ENCODE results near the gene PUS10.

The PUS10 gene

DNA sequence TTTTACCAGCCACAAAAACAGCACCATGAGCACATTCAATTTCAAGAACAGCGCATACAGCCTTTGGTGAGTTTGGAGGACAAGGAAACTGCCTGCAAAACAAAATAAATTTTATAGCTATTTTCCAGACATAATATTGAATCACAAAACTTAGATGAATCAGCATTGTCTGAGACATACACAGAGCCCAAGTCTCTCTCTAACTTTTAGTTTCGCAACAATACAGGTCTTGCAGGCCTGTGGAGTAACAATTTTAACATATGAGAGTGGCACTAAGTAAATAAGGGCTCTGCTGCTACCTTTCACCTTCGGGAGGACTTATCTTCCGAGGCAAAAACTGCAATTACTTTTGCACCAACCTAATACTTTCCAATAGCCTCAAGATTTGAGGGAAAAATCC, 56.6 kb downstream of the PUS10 start:
- Histone ChIP-seq H3K4me1 (ENCODE audit: control insufficient read depth, insufficient read depth, low read length, poor library complexity, severe bottlenecking) (peaks cover 15% of the 10 kb centered on the region), H3K27ac (ENCODE audit: insufficient read depth, low read length, poor library complexity, severe bottlenecking) (no peak overlapping the region), H3K4me3 (ENCODE audit: insufficient read depth, low read depth, low read length, poor library complexity, severe bottlenecking) (no peak overlapping the region), H3K9me3 (ENCODE audit: control insufficient read depth, low read length) (no peaks in the 10 kb centered on the region), H3K36me3 (ENCODE audit: control insufficient read depth, insufficient read depth, low read length) (no peaks in the 10 kb centered on the region), H3K27me3 (replicated peaks; ENCODE audit: control insufficient read depth, insufficient read depth, low read length, poor library complexity, severe bottlenecking) (no peaks in the 10 kb centered on the region)
- no peak for DNase-seq

DNA sequence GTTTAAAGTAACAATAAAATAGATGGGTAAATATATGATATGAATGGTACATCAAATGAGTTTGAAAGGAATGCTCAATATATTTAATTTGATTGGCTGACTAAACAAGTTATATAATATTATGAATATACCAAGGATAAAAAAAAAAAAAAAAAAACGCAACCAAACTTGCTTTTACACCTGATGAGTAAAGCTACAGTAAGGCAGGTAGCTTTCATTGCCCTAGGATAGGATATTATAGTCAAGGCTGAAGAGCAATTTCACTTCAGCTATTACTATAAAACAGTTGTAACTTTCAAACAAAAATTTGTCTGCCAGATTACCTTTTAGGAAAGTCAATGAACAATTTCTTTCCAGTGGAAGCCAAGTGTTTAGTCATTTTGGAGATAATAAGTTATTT, 57.3 kb downstream of the PUS10 start:
- no peak overlapping the region for H3K4me3 ChIP-seq (ENCODE audit: insufficient read depth, low read depth, low read length, poor library complexity, severe bottlenecking)
- H3K27me3 ChIP-seq (replicated peaks; ENCODE audit: control insufficient read depth, insufficient read depth, low read length, poor library complexity, severe bottlenecking), result no peaks in the 10 kb centered on the region
- peaks cover 8% of the 10 kb centered on the region for H3K4me1 ChIP-seq (ENCODE audit: control insufficient read depth, insufficient read depth, low read length, poor library complexity, severe bottlenecking)
- no peak overlapping the region for H3K27ac ChIP-seq (ENCODE audit: insufficient read depth, low read length, poor library complexity, severe bottlenecking)
- H3K36me3 ChIP-seq (ENCODE audit: control insufficient read depth, insufficient read depth, low read length), result no peaks in the 10 kb centered on the region
- no peaks in the 10 kb centered on the region for H3K9me3 ChIP-seq (ENCODE audit: control insufficient read depth, low read length)
- no peak for DNase-seq

DNA sequence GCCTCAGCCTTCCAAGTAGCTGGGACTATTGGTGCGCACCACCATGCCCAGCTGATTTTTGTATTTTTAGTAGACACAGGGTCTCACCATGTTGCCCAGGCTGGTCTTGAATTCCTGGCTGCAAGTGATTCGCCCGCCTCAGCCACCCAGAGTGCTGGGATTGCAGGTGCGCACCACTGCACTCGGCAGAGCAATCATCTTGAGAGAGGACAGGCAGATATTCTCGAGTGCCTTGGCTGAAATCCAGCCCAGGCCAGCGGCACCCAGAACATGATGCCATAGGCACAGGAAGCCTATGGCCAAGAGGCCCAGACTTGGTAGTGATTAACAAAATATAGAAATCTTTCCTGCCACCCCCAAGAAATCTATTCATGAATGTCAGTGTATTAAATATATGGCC, 58.6 kb downstream of the PUS10 start:
- Histone ChIP-seq H3K9me3 (ENCODE audit: control insufficient read depth, low read length) (no peaks in the 10 kb centered on the region), H3K4me1 (ENCODE audit: control insufficient read depth, insufficient read depth, low read length, poor library complexity, severe bottlenecking) (no peaks in the 10 kb centered on the region), H3K36me3 (ENCODE audit: control insufficient read depth, insufficient read depth, low read length) (no peaks in the 10 kb centered on the region), H3K27me3 (replicated peaks; ENCODE audit: control insufficient read depth, insufficient read depth, low read length, poor library complexity, severe bottlenecking) (no peaks in the 10 kb centered on the region), H3K4me3 (ENCODE audit: insufficient read depth, low read depth, low read length, poor library complexity, severe bottlenecking) (no peak overlapping the region), H3K27ac (ENCODE audit: insufficient read depth, low read length, poor library complexity, severe bottlenecking) (no peak overlapping the region)
- DNase-seq, result no peak

DNA sequence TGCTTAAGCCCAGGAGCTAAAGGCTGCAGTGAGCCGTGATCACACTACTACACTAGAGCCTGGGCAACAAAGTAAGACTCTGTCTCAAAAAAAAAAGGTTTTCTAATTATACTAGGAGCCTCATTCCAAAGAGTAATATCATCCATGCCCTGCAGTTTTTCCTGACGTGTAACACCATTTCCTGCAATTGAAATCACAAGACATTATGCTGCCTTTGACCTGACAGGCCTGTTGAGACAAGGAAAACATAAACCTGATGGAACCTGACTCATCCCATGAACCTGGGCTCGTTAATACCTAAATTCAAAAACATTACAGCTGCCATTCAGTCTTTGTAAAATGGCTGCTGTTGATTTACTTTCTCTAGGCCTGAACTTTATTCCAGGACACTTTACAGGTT, 59.3 kb downstream of the PUS10 start:
- no peak for DNase-seq
- H3K4me1 ChIP-seq (ENCODE audit: control insufficient read depth, insufficient read depth, low read length, poor library complexity, severe bottlenecking), result no peaks in the 10 kb centered on the region
- H3K9me3 ChIP-seq (ENCODE audit: control insufficient read depth, low read length), result no peaks in the 10 kb centered on the region
- H3K27me3 ChIP-seq (replicated peaks; ENCODE audit: control insufficient read depth, insufficient read depth, low read length, poor library complexity, severe bottlenecking), result no peaks in the 10 kb centered on the region
- H3K4me3 ChIP-seq (ENCODE audit: insufficient read depth, low read depth, low read length, poor library complexity, severe bottlenecking), result no peak overlapping the region
- no peak overlapping the region for H3K27ac ChIP-seq (ENCODE audit: insufficient read depth, low read length, poor library complexity, severe bottlenecking)
- H3K36me3 ChIP-seq (ENCODE audit: control insufficient read depth, insufficient read depth, low read length), result no peaks in the 10 kb centered on the region

DNA sequence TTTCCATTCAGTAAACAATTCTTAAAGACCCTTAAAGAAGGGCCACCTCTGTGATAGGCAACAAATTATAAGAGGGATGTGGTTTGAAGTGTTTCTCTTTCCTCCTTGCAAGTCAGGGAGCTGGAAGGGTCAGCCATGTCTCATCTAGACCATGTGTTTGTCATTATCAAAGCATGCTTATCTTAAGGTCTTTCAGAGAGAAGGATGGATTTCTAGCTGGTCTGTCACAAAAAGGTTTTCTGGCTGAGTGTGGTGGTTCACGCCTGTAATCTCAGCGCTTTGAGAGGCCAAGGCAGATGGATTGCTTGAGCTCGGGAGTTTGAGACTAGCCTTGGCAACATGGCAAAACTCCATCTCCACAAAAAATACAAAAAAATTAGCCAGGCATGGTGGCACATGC, 59.7 kb downstream of the PUS10 start:
- Histone ChIP-seq H3K4me1 (ENCODE audit: control insufficient read depth, insufficient read depth, low read length, poor library complexity, severe bottlenecking) (no peaks in the 10 kb centered on the region), H3K4me3 (ENCODE audit: insufficient read depth, low read depth, low read length, poor library complexity, severe bottlenecking) (no peak overlapping the region), H3K9me3 (ENCODE audit: control insufficient read depth, low read length) (no peaks in the 10 kb centered on the region), H3K27me3 (replicated peaks; ENCODE audit: control insufficient read depth, insufficient read depth, low read length, poor library complexity, severe bottlenecking) (no peaks in the 10 kb centered on the region), H3K27ac (ENCODE audit: insufficient read depth, low read length, poor library complexity, severe bottlenecking) (no peak overlapping the region), H3K36me3 (ENCODE audit: control insufficient read depth, insufficient read depth, low read length) (no peaks in the 10 kb centered on the region)
- no peak for DNase-seq

DNA sequence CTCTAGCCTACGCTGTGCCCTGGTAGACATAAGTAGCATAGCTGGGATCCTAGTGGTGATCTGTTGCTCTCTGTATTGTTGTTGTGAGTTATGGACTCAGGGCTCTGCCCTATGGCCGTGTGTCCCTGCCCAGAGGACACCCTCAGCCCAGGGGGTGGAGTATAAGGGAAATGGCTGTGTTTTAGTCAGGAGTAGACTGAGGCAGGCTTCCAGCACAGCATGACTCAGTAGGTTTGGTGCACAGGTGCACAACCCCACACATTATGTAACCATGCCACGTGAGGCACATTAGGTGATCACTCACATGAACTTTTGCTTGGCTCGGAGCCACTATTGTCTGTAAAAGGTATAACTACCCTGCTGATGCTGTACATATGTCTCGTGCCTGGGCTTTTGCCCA, 60.4 kb downstream of the PUS10 start:
- Histone ChIP-seq H3K4me3 (ENCODE audit: insufficient read depth, low read depth, low read length, poor library complexity, severe bottlenecking) (no peak overlapping the region), H3K27me3 (replicated peaks; ENCODE audit: control insufficient read depth, insufficient read depth, low read length, poor library complexity, severe bottlenecking) (no peaks in the 10 kb centered on the region), H3K27ac (ENCODE audit: insufficient read depth, low read length, poor library complexity, severe bottlenecking) (no peak overlapping the region), H3K9me3 (ENCODE audit: control insufficient read depth, low read length) (no peaks in the 10 kb centered on the region), H3K4me1 (ENCODE audit: control insufficient read depth, insufficient read depth, low read length, poor library complexity, severe bottlenecking) (no peaks in the 10 kb centered on the region), H3K36me3 (ENCODE audit: control insufficient read depth, insufficient read depth, low read length) (no peaks in the 10 kb centered on the region)
- DNase-seq, result no peak

DNA sequence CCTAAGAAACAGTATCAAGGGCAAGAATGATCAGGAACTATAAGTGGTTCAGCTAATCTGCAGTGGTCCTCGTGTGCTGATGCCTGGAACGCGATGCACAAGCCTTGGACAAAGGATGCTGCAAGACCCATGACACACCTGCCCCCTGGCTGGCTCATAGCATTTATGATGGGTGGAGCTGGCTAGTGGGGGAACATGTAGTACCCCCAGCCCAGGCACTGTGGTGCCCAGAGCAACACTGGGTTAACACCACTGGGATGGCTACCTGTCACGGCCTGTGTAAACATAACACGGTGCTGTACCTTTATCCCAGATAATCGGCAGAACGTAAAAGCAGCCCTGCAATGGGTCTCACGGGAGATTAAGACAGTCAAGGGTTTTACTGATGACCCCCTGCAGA, 60.8 kb downstream of the PUS10 start:
- no peak overlapping the region for H3K4me3 ChIP-seq (ENCODE audit: insufficient read depth, low read depth, low read length, poor library complexity, severe bottlenecking)
- no peak overlapping the region for H3K27ac ChIP-seq (ENCODE audit: insufficient read depth, low read length, poor library complexity, severe bottlenecking)
- H3K36me3 ChIP-seq (ENCODE audit: control insufficient read depth, insufficient read depth, low read length), result no peaks in the 10 kb centered on the region
- no peaks in the 10 kb centered on the region for H3K4me1 ChIP-seq (ENCODE audit: control insufficient read depth, insufficient read depth, low read length, poor library complexity, severe bottlenecking)
- no peak for DNase-seq
- no peaks in the 10 kb centered on the region for H3K9me3 ChIP-seq (ENCODE audit: control insufficient read depth, low read length)
- no peaks in the 10 kb centered on the region for H3K27me3 ChIP-seq (replicated peaks; ENCODE audit: control insufficient read depth, insufficient read depth, low read length, poor library complexity, severe bottlenecking)

DNA sequence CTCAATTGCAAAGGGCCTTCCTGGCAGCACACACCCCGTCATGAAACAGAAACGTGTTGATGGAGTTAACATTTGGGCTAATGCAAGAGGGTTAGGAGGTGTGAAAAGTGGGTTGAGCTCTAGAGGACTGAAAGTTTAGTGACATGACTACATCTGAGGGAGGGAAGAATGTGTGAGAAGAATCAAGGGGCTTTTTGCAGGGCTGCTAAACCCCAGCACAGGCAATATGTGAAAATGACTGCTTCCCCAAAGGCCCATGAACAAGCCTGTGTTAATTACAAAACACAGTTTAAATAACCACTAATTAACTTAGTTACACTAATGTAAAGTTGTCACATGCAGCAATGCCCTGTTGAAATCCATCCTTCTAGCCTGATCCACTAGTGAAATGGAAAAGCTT, 63.9 kb downstream of the PUS10 start:
- H3K27ac ChIP-seq (ENCODE audit: insufficient read depth, low read length, poor library complexity, severe bottlenecking), result no peak overlapping the region
- H3K27me3 ChIP-seq (replicated peaks; ENCODE audit: control insufficient read depth, insufficient read depth, low read length, poor library complexity, severe bottlenecking), result no peaks in the 10 kb centered on the region
- DNase-seq, result no peak
- no peaks in the 10 kb centered on the region for H3K9me3 ChIP-seq (ENCODE audit: control insufficient read depth, low read length)
- no peak overlapping the region for H3K4me3 ChIP-seq (ENCODE audit: insufficient read depth, low read depth, low read length, poor library complexity, severe bottlenecking)
- no peaks in the 10 kb centered on the region for H3K36me3 ChIP-seq (ENCODE audit: control insufficient read depth, insufficient read depth, low read length)
- H3K4me1 ChIP-seq (ENCODE audit: control insufficient read depth, insufficient read depth, low read length, poor library complexity, severe bottlenecking), result no peaks in the 10 kb centered on the region

DNA sequence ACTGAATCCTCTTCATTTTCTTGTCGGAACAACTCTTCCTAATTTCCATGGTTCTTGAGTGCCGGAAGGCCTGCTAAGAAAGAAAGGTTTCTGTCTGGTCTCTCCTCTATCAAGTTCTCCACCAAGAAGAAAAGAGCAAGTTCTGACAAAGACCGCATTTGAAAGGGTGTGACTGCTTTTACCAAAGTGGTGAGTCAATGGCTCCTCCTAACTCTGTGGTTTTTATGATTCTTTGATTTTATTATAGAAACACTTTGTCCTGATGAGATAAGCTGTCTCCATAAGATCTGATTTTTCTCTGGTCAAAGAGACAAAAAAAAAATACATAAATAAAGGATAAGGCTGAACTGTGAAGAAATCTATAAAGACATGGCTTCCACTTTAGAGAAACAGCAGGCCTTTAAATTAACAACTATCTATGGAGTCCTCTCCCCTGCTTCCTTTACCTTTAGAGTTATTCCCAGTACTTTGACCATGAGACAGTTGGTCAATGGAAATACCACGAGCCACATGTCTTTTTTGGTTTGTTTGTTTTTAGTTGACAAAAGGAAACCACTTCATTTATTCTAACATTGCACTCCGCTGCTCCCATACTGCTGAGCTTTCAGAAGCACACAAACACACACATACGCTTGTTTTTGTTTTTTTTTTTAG, 69.0 kb downstream of the PUS10 start:
- no peak overlapping the region for H3K4me3 ChIP-seq (ENCODE audit: insufficient read depth, low read depth, low read length, poor library complexity, severe bottlenecking)
- H3K9me3 ChIP-seq (ENCODE audit: control insufficient read depth, low read length), result no peaks in the 10 kb centered on the region
- no peak for DNase-seq
- no peaks in the 10 kb centered on the region for H3K27me3 ChIP-seq (replicated peaks; ENCODE audit: control insufficient read depth, insufficient read depth, low read length, poor library complexity, severe bottlenecking)
- no peaks in the 10 kb centered on the region for H3K36me3 ChIP-seq (ENCODE audit: control insufficient read depth, insufficient read depth, low read length)
- H3K27ac ChIP-seq (ENCODE audit: insufficient read depth, low read length, poor library complexity, severe bottlenecking), result no peak overlapping the region
- no peaks in the 10 kb centered on the region for H3K4me1 ChIP-seq (ENCODE audit: control insufficient read depth, insufficient read depth, low read length, poor library complexity, severe bottlenecking)

DNA sequence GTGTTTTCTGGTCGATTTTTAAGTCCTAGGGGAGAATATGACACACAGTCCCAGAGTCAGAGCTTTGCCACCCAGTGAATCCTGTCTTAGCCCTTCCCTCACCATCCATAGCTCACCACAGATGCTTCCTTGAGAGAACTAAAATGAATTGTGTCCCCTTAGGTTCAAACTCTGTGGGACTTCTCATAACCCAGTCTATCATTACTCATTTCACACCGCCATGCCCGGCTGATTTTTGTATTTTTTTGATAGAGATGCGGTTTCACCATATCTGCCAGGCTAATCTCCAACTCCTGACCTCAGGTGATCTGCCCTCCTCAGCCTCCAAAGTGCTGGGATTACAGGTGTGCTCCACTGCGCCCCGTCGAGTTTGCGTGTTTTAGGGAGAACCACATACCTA, 69.9 kb downstream of the PUS10 start:
- Histone ChIP-seq H3K27ac (ENCODE audit: insufficient read depth, low read length, poor library complexity, severe bottlenecking) (no peak overlapping the region), H3K36me3 (ENCODE audit: control insufficient read depth, insufficient read depth, low read length) (no peaks in the 10 kb centered on the region)
- no peak for DNase-seq

More for the DNA sequence above, 69.9 kb downstream of the PUS10 start:
- Histone ChIP-seq H3K27me3 (replicated peaks; ENCODE audit: control insufficient read depth, insufficient read depth, low read length, poor library complexity, severe bottlenecking) (no peaks in the 10 kb centered on the region), H3K4me1 (ENCODE audit: control insufficient read depth, insufficient read depth, low read length, poor library complexity, severe bottlenecking) (no peaks in the 10 kb centered on the region), H3K4me3 (ENCODE audit: insufficient read depth, low read depth, low read length, poor library complexity, severe bottlenecking) (no peak overlapping the region), H3K9me3 (ENCODE audit: control insufficient read depth, low read length) (no peaks in the 10 kb centered on the region)
